Thyroid gland (tissue), 4 donors: ENCODE results near the gene VPS37C. TPM values are rescaled to one million over a fixed set of nuclear protein-coding genes. Genes with fewer than 3 reads are reported as not detected.

Experiments
- DNase-seq, 2 donors: peaks; one replicate each; pipeline ENCODE4 v3.0.0-alpha.2; 2019
- H3K27ac ChIP-seq, 3 donors: fragments of 200-600 bp; sonication (generic); 1 replicate in 2 of 3; 2 replicates in 1 of 3; pipeline ENCODE4 v1.5.1; 2016 to 2019; ENCODE audit warnings: mild to moderate bottlenecking in 1 of 3, moderate library complexity in 1 of 3
- H3K27me3 ChIP-seq: fragments of 200-600 bp; sonication (generic); one replicate; pipeline ENCODE4 v1.5.1; 2019
- H3K36me3 ChIP-seq, 2 donors: fragments of 200-600 bp; sonication (generic); one replicate each; pipeline ENCODE4 v1.5.1; 2016 to 2019
- H3K4me1 ChIP-seq, 2 donors: fragments of 200-600 bp; sonication (generic); one replicate each; pipeline ENCODE4 v1.5.1; 2017 to 2019
- H3K4me3 ChIP-seq, 3 donors: fragments of 200-600 bp; sonication (generic); replicated peaks in 1 of 3; 1 replicate in 2 of 3; 2 replicates in 1 of 3; pipeline ENCODE4 v1.5.1; 2016; ENCODE audit warnings: mild to moderate bottlenecking in 1 of 3
- H3K9me3 ChIP-seq: fragments of 200-600 bp; sonication (generic); one replicate; pipeline ENCODE4 v1.5.1; 2017
- CTCF ChIP-seq, 6 experiments: fragments of 200-600 bp in 3 of 6; fragments of 450-650 bp in 3 of 6; sonication (generic) in 3 of 6; IDR thresholded peaks; one replicate each; pipeline ENCODE4 v1.5.1; 2016 to 2019; ENCODE audit warnings: antibody characterized with exemption in 6 of 6, mild to moderate bottlenecking in 2 of 6, inconsistent platforms in 1 of 6, moderate library complexity in 1 of 6
- POLR2A ChIP-seq, 2 donors: fragments of 450-650 bp; IDR thresholded peaks; one replicate each; pipeline ENCODE4 v1.6.1; 2017; ENCODE audit warnings: antibody characterized with exemption in 2 of 2, mild to moderate bottlenecking in 2 of 2, moderate library complexity in 1 of 2
- WGBS, 2 donors: methylation state at CpG; one replicate each; pipeline ENCODE4 v1.1.5; 2017; 5-methylcytosine and 5-hydroxymethylcytosine counted together
- intact Hi-C: fragments of 100-400 bp; cut with DNase I; formaldehyde crosslinking; loops from one replicate; pipeline ENCODE4 v1.15.1; 2023
- total RNA-seq, 4 donors: library from RNA; depleted of rRNA; stranded (reverse); fragments of >200 nt; gene quantifications; one replicate each; pipeline ENCODE4 v1.2.3, GENCODE V29; 2016

VPS37C gene
- total RNA-seq, 4 donors from 2014 or later = 13.0 to 18.2 (median 15.9) TPM

- no peak for TF ChIP-seq POLR2A (IDR thresholded peaks at IDR 0.05)
- TF ChIP-seq CTCF (IDR thresholded peaks at IDR 0.05) = no peak
- H3K27ac ChIP-seq = no peak overlapping the region
These were observed 3.5 kb downstream of the VPS37C start for GRCh38 chr11:61157743-61158142.

GRCh38 chr11:61155741-61156140 lies 5.5 kb downstream of the VPS37C start:
- H3K9me3 ChIP-seq = no peaks in the 10 kb centered on the region
- no peaks in the 10 kb centered on the region for H3K36me3 ChIP-seq
- H3K4me3 ChIP-seq = no peak overlapping the region
- H3K27ac ChIP-seq = no peak overlapping the region
- intact Hi-C loops = no loop called here
- peaks cover 47 to 52% of the 10 kb centered on the region in 2 donors for H3K4me1 ChIP-seq
- WGBS, 2 donors = 91 to 92% methylated on average over 5 of the region's 5 CpGs
- TF ChIP-seq CTCF (IDR thresholded peaks at IDR 0.05) = no peak
- no peak for TF ChIP-seq POLR2A (IDR thresholded peaks at IDR 0.05)
- H3K27me3 ChIP-seq = no peaks in the 10 kb centered on the region
- no peak for DNase-seq

More at GRCh38 chr11:61157743-61158142, 3.5 kb downstream of the VPS37C start:
- Histone ChIP-seq H3K36me3 (no peaks in the 10 kb centered on the region), H3K9me3 (no peaks in the 10 kb centered on the region), H3K4me3 (no peak overlapping the region), H3K27me3 (no peaks in the 10 kb centered on the region), H3K4me1 (peaks cover 36 to 40% of the 10 kb centered on the region in 2 donors)
- DNase-seq = no peak
- 89 to 95% methylated on average over 3 of the region's 3 CpGs for WGBS, 2 donors
- intact Hi-C loops = no loop called here

GRCh38 chr11:61155312-61155711 lies 5.9 kb downstream of the VPS37C start:
- Histone ChIP-seq H3K27ac (no peak overlapping the region), H3K36me3 (no peaks in the 10 kb centered on the region), H3K4me3 (no peak overlapping the region), H3K9me3 (no peaks in the 10 kb centered on the region), H3K4me1 (peaks cover 43 to 54% of the 10 kb centered on the region in 2 donors), H3K27me3 (no peaks in the 10 kb centered on the region)
- no peak for DNase-seq
- intact Hi-C loops = no loop called here
- TF ChIP-seq CTCF (IDR thresholded peaks at IDR 0.05) (no peak), POLR2A (IDR thresholded peaks at IDR 0.05) (no peak)
- WGBS, 2 donors = 94 to 100% methylated on average over 1 of the region's 1 CpG

GRCh38 chr11:61154528-61154927 lies 6.7 kb downstream of the VPS37C start:
- WGBS, 2 donors = 94 to 97% methylated on average over 4 of the region's 4 CpGs
- H3K4me1 ChIP-seq = peaks cover 48 to 54% of the 10 kb centered on the region in 2 donors
- no peaks in the 10 kb centered on the region for H3K27me3 ChIP-seq
- no peak overlapping the region for H3K27ac ChIP-seq
- no peak for TF ChIP-seq POLR2A (IDR thresholded peaks at IDR 0.05)
- no peaks in the 10 kb centered on the region for H3K36me3 ChIP-seq
- no peaks in the 10 kb centered on the region for H3K9me3 ChIP-seq
- no peak for DNase-seq
- intact Hi-C loops = no loop called here
- no peak overlapping the region for H3K4me3 ChIP-seq

GRCh38 chr11:61153593-61154095 lies 7.6 kb downstream of the VPS37C start:
- peaks cover 43 to 55% of the 10 kb centered on the region in 2 donors for H3K4me1 ChIP-seq
- no peak overlapping the region for H3K4me3 ChIP-seq
- intact Hi-C loops = no loop called here
- H3K27me3 ChIP-seq = no peaks in the 10 kb centered on the region
- 88 to 90% methylated on average over 2 of the region's 2 CpGs for WGBS, 2 donors
- peak overlapping the region; percentile 42 to 54 (median 49) for H3K27ac ChIP-seq
- no peaks in the 10 kb centered on the region for H3K9me3 ChIP-seq
- H3K36me3 ChIP-seq = no peaks in the 10 kb centered on the region
- DNase-seq = no peak
- TF ChIP-seq POLR2A (IDR thresholded peaks at IDR 0.05) (no peak), CTCF (IDR thresholded peaks at IDR 0.05) (no peak)
